GM03348 (cell line): ENCODE data around the gene SUGCT.

ENCODE experiments used
- DNase-seq: peaks from one replicate; pipeline ENCODE4 v3.0.0; 2012; ENCODE audit warnings: low spot score

Gene SUGCT

GRCh38 chr7:40723829-40724228 lies 589.0 kb downstream of the SUGCT start:
- no peak for DNase-seq

GRCh38 chr7:40726559-40726958 lies 591.8 kb downstream of the SUGCT start:
- DNase-seq = no peak

DNA sequence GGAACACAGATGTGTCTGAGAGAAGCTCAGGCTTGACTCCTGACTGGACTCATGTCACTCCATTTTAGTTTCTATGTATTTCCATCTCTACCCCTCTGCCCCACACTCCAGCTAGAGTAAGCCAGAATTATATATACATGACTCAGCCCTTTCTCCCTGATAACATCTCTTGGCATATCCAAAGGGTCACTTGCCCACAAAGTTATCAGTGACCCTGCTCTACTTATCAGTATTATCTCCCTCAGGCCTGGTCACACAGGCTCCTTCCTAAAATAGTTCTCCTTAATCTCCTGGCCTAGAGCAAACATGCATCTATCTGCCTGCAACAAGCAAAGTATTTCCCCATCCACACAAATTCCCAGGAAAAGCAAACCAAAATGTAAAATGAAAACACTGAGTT lies 598.3 kb downstream of the SUGCT start:
- DNase-seq = no peak

- no peak for DNase-seq
These were observed 598.8 kb downstream of the SUGCT start for GRCh38 chr7:40733578-40733977.

DNA sequence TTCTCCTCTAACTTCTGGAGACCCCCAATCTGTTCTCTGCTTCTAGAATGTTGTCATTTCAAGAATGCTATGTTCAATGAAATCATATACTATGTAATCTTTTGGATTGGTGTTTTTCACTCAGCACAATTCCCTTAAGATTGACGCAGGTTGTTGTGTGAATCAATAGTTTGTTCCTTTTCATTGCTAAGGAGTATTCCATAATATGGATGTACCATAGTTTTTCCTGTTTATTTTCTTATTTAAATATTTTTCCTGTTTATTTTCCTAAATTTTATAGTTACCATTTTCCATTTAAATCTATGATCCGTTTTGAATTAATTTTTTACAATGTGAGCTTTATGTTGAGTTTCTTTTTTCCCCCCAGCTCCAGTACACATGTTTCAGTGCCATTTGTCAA lies 604.5 kb downstream of the SUGCT start:
- no peak for DNase-seq

GRCh38 chr7:40742270-40742669 lies 607.5 kb downstream of the SUGCT start:
- no peak for DNase-seq

DNA sequence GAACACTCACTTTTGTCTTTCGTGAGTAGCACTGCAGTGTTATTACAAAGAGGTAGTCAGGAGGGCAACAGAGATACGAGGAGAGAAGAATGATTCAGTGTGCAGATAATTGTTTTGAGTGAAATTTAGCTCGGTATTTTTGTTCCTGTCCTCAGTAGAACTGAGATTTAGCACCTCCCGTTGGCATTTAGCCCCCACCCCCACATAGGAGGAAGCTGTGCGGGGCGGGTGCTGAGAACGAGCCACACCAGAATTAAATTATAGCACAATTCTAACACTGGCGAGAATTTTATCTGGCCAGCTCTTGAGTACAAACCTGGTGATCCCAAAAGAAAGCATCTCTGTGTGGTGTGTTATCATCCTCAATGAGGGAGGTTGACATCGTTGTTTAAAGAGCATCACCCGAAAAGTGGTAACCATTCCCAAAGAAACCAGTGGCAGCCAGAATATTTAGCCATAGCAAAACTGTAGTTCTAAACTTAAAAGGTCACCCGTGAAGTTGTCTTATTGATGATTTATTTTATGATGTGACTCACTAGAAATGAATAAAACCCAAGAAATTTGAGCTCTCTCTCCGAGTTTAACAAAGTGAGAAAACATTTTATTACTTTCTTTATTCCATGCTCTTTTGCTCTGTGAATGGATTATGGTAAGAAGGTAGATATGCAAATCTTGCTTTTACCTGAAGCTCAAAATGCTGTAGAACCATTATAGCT lies 612.2 kb downstream of the SUGCT start:
- DNase-seq = no peak

DNA sequence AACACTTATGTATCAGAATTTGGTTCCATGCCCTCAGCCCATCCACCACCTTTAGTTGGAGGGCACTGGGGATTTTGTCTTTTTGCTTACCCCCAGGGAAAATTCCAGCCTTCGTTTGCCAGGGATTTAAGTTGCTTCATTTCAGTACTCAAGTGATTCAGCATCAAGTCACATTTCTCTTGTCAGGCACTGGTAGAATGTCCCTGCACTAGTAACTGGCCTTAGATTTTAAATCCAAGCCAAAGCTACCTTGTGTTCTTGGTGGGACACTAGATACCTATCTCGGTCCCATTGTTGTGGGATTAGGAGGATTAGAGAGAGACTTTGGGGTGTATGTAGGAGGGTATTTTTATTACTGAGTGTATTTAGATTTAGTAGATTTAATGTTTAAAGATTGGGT lies 613.1 kb downstream of the SUGCT start:
- peak; percentile 9 for DNase-seq

DNA sequence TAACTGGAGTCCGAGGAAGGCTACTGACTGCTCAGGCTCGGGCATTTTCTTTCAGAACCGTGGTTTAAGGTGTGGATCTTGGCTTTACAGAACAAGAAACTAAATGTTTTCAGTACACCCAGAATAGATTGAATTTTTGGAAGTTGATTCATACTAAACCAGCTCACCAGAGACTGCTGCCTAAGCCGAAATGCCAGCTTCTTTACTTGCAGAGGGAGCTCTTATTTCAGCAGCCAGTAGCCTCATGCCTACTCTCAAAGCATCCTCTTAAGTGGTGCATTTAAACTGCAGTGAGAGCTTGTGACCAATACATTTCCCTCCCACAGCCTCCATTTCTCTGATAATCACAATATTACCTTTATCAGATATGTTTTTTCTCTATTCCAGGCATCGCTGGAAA lies 615.1 kb downstream of the SUGCT start:
- DNase-seq = peak; percentile 21

DNA sequence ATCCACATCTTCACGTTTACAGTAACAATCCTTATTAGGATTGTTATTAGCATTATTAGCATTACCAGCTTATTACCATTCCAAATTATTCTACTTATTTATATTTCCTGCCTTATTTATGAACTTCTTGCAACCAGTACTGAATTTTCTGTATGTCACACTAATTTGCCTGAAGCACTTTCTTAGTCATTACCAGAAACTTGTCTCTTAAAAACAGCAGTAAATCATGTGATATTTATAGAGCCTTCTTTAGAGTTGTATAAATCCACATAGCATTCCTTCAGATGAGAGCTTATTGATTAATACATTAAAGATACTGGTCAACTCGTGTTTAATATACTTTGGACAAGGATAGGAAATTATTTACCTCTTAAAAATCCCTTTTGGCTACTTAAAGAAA lies 618.6 kb downstream of the SUGCT start:
- no peak for DNase-seq

GRCh38 chr7:40755438-40755837 lies 620.6 kb downstream of the SUGCT start:
- no peak for DNase-seq

DNA sequence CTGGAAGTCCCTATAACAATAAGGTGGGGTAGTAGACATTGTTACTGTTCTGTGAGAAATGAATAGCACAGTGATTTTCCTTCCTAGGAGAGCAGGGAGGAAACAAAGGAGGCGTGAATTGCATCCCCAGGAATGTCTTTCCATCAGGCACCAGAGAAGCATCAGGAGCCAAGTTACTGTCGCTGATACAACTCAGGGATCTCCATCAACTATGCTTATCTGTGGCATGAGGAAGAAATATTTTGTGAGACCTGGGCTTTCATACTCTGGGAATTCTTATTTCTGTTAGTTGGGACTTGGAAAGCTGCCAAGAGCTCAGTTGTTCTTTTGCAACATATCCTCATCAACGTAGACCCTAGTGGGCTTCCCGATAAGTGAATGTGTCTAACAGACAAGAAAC lies 622.3 kb downstream of the SUGCT start:
- DNase-seq = no peak

- no peak for DNase-seq
These were observed 623.8 kb downstream of the SUGCT start for GRCh38 chr7:40758590-40758989.

DNA sequence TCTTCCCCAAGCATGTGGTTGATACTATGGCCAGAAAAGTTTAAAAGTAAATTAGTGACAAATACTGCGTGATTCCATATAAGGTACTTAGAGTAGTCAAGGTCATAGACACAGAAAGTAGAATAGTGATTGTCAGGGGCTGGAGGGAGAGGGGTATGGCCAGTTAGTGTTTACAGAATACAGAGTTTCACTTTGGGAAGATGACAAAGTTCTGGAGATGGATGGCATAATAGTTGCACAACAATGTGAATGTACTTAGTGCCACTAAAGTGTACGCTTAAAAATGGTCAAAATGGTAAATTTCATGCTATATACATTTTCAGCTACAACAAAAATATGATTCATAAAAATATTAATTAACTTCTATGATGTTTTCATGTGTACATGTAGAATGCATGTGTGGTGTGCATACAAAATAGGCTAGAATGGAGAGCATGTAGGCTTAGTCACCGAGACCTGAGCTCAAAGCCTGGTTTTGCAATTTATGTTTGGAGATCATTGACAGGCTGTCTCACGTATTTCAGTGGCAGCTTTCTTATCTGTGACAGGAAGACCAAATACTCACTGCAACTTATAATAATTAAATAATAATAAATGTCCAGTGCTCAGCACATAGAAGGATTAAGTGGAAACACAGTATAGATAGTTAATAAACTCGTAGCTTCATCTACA lies 625.6 kb downstream of the SUGCT start:
- no peak for DNase-seq

DNA sequence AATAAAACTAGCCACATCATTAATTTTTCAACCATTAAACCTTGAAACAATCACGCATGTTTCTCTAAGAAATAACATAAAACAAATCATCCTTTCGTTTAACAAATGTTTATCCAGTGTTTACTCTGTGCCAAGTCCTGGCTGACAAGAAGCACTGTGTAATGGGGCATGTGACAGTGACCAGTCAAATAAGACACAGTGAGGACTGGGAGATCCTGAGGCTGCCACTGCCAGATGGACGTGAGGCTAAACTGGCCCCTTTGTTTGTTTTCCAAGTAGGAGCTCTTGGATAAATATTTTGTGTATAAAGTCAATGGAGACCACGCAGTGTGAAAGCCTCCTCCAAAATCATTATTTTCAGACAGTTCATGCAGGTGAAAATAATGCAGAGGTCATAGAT lies 626.2 kb downstream of the SUGCT start:
- no peak for DNase-seq

GRCh38 chr7:40761762-40762560 lies 627.2 kb downstream of the SUGCT start:
- DNase-seq = no peak

GRCh38 chr7:40763319-40764287 lies 628.8 kb downstream of the SUGCT start:
- DNase-seq = peak; percentile 66

DNA sequence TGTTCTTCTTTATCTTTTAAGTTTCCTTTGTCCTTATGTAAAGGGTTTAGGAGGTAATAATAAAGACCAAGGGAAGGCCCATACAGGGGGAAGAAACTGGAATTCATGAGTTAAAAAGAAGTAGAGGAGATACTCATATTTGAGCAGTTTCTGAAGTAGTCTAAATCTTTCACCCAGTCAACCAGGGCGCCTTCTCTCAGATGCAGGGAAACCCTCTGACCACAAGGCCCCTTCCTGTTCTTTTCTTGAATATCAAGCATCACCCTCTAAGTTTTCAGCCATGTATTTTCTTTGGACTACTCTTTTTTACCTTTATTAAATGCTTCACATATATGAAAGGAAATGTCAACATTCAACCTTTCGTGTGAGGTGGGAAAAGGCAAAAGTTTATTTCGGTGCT lies 630.8 kb downstream of the SUGCT start:
- no peak for DNase-seq

GRCh38 chr7:40772096-40772495 lies 637.3 kb downstream of the SUGCT start:
- no peak for DNase-seq

GRCh38 chr7:40773656-40774055 lies 638.9 kb downstream of the SUGCT start:
- DNase-seq = no peak

DNA sequence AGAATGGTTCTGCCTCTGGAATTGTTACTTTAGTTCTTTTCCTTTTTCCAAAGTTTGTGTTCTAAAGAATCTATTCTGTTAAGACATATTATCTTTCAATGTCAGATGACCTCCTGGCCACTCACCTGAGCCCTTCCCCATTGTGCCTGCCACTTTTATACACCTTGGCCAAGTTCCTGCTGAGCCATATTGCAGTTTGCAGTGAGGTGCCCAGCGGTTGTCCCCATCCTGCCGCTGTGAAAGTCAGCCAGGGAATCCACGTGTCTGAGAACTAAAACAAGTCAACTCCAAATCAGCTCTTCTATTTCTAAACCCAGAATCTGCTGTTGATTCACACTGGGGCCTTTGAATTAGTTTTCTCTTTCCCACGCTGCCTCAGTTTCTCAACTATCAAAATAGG lies 641.1 kb downstream of the SUGCT start:
- no peak for DNase-seq

GRCh38 chr7:40777730-40778312 lies 643.0 kb downstream of the SUGCT start:
- DNase-seq = no peak
